IPS-NIHi11 (cell line): ENCODE measurements around the gene NFE2L2.
"Not testable (repeated sequence)": the region's sequence is repeated elsewhere in the genome, so short reads cannot be mapped to it uniquely, and the experiment has no call there.

Experiments
- DNase-seq: peaks from one replicate; pipeline ENCODE4 v3.0.0; 2012; ENCODE audit warnings: mixed read lengths, low spot score

NFE2L2 gene

DNA sequence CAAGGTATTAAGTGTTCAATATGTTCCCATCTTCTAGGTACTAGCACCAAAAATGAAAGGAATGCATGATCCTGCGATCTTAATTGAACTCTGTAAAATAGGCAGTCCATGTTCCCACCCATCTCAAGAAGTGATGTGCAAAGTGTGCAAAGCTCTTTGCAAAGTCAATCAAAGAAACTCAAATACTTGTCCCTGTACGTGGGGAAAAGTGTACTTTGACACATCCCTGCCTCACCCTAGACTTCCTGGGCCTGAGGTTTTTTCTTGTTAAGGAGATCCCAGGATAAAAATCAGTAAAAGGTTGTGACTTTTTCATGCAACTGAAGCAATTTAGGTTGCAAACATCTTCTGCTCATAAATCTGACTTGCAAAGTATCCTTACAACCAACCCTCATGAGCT is 26.6 kb downstream of the NFE2L2 start:
- DNase-seq, result no peak

DNA sequence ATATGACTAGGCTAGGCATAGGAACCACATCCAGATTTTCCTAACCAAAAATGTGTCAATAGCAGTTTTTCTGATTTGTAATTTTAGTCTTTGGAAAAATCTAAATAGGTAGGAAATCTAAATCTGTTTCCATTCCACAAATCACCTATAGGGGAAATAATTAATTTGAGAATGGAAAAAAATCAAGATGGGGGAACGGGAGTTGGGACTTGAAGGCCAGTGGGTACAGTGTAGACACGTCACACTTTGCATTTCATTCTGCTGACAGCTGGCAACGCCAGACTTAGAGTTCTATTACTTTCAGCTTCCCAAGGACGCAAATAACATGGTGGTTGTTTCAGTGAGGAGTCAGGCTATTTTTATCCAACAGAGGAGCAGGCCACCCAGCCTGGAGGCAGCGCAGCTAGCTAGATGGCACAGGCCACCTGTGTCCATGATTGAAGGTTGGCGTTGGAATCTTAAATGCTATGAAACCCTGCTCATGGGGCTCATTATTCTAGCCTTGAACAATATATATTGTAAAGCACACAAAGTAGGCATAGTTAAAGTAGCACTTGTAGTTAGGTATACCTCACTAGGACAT is 28.6 kb downstream of the NFE2L2 start:
- DNase-seq, result no peak

DNA sequence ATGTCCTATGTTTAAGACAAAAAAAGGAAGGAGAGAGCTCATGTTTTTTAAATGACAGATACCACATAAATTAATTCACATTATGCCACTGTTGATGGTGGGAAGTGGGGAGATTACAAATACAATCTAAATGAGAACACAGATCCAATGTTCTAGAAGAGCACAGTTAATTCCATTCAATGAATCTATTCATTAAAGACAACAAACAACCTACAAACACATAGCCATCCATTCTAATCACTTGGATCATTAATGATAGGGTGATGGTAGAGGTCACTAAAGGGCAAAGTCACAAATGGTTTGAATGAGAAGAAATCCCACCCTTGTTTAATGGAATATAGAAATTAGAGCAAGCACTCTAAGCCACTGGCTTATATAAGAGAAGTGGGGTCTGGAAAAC is 30.3 kb downstream of the NFE2L2 start:
- no peak for DNase-seq

DNA sequence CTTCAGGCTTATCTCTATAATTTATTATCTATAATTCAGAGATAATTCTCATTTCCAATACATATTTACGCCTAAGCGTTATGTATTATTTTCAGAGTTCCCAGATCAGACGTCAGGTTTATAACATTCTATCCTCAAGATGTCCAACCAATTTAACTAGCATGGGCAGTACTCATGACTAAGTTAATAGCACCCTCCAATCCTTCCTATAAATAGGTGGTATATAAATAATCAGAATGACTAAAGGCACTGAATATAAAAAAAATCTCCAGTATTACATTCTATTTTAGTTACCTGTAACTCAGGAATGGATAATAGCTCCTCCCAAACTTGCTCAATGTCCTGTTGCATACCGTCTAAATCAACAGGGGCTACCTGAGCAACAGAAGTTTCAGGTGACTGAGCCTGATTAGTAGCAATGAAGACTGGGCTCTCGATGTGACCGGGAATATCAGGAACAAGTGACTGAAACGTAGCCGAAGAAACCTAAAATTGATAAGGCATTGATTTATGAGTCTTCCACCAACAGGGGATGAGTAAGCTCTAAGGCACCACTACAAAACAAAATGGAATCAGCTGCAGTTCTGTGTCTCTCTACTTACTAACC is 32.3 kb downstream of the NFE2L2 start:
- no peak for DNase-seq

DNA sequence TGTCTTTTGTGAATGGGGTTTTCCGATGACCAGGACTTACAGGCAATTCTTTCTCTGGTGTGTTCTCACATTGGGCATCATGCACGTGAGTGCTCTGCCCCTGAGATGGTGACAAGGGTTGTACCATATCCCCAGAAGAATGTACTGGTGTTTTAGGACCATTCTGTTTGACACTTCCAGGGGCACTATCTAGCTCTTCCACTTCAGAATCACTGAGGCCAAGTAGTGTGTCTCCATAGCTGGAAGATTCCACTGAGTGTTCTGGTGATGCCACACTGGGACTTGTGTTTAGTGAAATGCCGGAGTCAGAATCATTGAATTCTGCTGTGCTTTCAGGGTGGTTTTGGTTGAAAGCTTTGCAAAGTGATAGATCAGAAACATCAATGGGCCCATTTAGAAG is 33.3 kb downstream of the NFE2L2 start:
- no peak for DNase-seq

DNA sequence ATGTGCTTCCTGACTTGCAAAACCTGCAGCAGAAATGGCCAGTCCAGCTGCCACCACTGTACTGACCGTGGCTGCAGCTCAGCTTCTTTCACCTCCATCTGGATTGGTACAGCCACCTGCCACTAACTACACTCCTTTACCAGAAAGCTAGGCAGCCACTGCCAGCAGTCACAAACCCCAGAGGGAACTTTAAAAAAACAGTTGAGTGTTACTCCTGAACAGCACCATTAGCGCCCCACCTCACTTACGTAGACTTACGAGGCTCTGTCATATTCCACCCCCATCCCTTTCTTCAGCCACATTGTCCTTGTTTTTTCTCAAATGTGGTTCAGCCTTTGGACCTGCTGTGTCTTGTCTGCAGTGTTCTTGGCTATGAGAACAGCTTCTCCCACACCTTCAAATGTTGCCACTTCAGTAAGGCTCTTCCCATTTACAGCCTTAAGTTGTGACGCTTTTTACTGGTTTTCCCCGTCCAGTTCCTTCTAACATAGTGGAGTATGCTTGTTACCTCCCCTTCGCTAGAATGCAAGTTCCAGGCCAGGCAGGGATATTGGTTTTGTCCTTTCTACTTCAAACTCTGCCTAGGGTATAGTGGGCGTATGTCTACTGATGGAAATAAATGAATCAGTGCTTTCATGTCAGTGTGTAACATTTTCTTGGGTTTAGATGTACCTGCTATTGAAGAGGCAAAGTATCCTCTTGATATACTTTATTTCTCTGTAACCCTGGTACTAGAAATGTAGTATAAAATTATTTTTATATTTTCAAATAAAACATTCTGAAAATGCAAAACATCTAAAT is 34.9 kb downstream of the NFE2L2 start:
- no peak for DNase-seq

DNA sequence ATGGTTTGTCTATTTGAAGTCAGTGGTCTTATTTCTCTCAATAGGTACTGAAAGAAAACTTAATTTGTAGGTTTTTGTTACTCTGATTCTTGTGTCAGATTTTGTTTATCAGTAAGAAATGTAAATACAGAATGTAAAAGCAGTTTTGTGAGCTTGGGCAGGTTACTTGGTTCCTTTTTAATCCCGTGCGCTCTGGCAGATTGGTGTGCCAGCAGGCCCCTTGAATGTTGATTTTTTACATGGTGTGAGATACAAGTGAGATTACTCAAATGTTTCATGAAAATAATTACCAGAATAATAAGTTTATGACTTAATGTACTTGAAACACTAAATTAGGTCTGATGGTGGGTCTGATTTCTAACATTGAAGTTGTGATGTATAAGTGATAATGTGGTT is 38.6 kb downstream of the NFE2L2 start:
- no peak for DNase-seq

DNA sequence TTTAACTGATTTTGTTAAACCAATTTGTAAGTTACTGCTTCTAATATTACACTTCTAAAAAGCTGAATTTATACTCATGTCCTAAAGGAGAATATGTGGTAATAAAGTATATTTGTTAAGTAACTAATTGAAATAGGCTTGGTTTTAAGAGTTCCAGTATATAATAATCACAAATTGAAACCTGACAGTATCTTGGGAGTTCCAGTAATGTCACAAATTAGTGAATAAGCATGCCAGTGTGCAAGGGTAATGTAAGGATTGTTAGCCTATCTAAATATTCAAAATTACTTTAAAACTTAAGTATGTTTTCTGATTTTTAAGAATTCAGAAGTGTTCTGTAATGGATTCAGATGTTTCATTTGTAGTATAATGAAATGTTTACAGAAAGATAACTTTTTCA is 41.1 kb downstream of the NFE2L2 start:
- DNase-seq, result not testable (repeated sequence)

DNA sequence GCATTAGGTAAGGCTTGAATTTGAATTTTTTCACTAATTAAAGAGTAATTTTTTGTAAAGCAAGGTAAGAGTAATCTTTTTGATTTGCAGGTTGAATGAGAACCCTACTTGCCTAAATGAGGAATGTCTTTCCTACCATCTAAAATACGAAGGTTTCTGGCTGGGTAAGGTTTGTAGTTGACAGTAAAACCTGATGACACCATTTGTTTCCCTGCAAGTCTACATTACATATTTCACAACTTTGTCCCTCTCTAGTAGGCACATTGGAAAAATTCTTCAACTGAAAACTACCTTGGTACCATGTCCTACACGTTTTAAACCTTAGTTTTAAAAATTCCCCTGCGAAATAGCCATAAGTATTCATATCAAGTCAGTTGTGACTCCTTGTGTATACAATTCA is 42.6 kb downstream of the NFE2L2 start:
- DNase-seq, result no peak

DNA sequence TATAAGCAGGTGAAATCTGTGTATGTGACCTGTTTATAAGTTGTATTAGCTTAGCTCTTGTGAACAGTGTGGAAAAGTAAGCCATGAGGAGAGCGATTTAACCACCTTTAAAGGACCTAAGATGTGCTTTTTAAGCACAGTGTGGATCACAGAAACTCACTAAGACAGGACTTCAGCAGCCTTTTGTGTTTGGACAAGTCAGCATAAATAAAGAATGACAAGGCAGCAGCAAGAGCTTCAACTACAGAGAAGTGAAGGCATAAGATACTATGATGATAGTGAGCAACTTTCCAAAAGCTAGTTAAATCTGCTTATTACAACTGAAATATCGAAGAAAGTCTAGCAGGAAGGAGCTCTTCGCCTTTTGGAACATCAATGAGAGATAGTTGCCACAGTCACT is 43.0 kb downstream of the NFE2L2 start:
- no peak for DNase-seq

DNA sequence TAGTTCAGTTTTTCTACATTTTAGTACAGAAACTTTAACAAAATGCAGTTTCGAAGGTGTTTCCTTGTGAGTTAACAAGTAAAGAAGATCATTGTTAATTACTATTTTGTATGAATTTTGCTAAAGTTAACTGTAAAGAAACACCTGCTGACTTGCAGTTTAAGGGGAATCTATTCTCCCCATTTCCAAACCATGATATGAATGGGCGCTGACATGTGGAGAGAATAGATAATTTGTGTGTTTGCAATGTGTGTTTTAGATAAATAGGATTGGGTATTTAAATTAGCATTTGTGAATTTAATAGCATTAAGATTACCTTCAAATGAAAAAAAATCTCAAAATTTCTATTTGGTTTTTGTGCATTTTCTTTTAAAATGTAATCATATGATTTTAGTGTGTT is 44.7 kb downstream of the NFE2L2 start:
- not testable (repeated sequence) for DNase-seq

DNA sequence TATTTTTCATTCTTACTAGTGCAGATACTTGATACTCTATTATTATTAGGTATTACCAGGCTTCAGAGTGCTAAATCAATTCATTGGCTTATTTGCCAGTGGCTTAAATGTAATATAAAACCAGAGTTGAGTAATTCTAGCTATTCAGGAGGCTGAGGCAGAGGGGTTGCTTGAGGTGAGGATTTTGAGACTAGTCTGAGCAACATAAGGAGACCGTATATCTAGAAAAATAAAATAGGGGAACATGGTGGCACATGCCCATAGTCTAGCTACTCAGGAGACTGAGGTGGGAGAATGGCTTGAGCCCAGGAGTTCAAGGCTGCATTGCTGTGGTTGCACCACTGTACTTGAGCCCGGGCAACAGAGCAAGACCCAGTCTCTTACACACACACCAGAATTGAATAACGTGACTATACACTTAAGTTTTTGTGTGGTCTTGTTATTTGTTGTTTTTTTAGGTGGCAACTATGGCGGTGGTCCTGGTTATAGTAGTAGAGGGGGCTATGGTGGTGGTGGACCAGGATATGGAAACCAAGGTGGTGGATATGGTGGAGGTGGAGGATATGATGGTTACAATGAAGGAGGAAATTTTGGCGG is 47.2 kb downstream of the NFE2L2 start:
- DNase-seq, result no peak

DNA sequence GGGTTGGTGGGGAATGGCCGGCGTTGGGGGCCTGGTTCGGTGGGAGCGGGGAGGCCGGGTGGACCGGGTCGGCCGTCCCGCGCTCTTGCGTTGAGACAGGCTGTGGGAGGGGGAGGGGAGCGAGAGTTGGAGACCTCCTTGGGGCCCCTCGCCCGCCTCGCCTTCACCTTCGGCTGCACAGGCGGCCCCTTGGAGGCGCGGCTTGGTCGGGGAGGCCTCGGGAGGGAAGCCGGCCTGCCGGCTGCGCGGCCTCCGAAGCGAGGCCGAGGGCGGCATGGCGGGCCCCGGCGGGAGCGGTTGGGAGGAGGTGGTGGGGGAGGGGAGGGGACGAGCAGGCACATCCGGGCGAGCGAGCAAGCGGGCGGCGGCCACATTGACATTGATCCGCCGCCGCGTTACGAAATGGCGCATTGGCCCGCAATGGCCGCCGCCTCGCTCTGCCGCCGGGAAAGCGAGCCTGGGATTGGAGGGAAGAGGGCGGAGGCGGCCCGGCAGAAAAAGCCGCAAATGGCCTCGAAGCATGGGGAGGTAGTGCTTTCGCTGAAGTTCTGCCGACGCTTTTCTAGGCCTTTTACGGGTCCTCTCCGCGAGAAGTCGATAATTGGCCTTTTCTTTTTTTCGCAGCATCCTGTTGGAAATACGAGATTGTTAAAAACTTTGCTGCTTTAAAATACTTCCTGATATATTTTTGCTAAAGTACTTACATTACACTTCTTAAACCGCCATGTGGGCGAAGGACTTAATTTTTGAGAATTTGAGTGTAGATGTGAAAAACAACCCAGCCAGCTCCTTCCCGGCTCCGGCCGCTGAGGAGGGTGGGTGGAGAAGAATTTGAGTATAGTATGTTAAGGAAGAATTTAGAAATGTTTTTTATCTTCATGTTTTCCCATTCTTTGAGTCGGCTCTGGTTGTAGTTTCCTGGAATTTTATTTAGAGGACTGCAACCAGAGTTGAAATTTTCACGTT is 51.4 kb downstream of the NFE2L2 start:
- peak; percentile 91 for DNase-seq

DNA sequence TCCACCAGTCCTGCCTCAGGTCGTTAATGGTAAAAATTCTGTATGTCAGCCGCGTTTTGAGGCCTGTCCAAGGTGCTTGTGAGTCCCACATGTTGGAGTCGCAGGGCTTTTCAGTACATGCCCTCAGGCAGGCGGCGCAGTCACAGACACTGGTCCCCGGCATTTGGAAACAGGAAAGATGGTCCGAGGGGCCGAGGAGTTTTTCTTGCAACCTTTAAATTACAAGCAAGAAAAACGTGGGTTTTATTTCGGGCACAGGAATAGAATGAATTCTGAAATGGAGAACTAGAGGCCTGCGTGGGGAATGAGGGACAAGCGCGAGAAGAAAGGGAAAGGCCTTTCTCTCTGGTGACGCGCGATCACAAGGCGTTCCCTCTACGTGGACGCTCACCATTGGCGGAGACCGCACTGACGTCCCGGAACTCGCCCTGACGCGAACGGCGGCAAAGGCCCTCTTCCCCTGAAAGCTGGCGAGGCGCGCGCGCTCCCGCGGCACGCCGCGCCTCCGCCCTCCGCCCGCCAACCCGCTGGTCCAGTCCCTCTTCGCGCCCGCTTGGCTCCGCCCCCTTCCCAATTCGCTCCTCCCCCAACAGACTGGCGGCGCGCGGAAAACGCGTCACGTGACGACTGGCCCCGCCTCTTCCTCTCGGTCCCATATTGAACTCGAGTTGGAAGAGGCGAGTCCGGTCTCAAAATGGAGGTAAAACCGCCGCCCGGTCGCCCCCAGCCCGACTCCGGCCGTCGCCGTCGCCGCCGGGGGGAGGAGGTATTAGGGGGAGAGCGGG is 52.2 kb downstream of the NFE2L2 start, which contains the start of gene HNRNPA3:
TSS of gene HNRNPA3 (plus strand) at position 689 of the 785 bp plus-strand sequence. CDS start at position 695, 6 bp downstream.
- DNase-seq, result peak; percentile 99

DNA sequence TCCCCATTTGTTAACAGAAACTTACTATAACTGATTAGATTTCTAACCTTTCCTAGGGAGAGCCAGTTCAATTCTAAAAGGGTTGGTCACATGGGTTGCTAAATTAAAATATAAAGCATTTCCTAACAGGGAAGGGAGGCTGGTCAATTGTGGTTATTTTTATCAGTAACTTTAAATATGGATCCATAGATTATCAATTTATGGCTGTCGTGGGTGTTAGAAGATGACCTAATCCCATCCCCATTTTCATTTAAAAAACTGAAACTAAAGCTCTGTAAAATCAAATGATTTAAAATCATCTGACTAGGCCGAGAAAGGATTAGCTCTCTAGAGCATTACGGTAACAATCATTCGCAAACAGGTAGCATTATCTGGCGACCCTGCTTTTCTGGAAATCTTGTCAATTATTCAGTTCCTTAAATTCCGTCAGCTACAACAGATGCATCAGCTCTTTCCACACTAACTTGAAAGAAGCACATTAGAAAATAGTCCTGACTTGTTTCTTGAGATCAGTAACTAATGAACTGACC is 52.9 kb downstream of the NFE2L2 start:
- DNase-seq, result no peak

DNA sequence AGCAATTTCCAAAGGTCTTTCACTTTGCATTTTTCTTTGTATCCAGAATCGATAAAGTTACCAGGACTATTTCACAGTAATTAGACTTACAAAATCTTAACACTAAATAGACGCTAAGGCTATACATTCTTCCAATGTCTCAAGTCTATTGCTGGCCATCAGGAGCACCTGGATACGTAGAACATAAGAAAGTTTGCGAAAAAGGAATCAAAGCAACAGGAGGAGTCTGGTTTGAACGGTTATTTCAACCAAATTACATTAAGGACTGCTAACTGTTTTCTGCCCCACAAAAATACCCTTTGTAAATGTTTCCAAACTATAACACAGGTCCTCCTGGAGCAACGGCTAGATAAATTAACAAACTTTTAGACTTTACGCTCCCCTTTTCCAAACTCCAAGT is 53.4 kb downstream of the NFE2L2 start:
- DNase-seq, result no peak

DNA sequence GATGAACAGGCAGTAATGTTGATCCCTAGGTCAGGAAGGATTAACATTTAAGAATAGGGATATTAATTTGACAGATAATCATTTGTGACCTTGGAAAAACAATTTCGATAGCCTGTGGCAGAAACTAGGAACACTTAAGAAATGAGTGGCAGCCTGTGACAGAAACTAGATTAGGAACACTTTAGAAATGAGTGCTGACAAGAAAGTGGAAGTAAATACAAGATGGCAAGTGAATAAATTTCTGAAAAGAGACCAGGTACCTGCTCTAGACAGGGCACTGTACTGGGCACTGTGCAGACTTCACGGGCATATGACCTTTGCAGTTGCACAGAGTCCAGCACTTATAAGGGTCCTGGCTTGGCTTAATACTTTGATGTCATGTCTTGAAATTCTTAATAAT is 57.4 kb downstream of the NFE2L2 start:
- no peak for DNase-seq

DNA sequence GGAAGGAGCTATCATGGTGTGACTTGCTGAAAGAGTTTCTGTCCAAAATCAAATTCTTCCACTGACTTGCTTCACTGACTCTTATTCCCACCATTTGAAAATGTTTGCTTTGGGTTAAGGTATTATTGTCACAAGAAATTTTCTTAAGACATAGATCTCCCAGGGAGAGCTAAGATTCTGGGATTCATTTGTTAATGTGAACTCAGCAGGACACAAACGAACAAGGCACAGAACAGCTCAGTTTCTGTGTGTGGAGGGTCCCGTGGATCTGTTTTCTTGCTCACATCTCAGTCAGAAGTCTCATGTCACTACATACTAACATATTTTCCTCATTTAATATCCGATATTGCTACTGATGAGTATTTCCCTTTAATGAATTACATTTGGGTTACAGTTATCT is 60.1 kb downstream of the NFE2L2 start:
- DNase-seq, result no peak

DNA sequence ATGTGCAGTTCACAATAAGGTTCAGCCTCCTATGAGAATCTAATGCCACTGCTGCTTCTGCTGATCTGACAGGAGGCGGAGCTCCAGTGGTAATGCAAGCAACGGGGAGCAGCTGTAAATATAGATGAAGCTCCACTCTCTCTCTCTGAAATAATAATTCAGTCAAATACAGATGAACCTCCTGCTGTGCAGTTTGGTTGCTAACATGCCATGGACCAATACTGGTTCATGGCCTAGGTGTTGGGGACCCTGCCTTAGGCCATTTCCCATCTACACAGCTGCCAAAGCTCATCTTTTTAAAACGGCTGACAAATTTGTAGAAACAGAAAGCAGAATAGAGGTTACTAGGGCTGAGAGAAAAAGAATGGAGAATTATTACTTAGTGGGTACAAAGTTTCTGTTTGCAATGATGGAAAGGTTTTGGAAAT is 62.6 kb downstream of the NFE2L2 start:
- DNase-seq, result no peak

DNA sequence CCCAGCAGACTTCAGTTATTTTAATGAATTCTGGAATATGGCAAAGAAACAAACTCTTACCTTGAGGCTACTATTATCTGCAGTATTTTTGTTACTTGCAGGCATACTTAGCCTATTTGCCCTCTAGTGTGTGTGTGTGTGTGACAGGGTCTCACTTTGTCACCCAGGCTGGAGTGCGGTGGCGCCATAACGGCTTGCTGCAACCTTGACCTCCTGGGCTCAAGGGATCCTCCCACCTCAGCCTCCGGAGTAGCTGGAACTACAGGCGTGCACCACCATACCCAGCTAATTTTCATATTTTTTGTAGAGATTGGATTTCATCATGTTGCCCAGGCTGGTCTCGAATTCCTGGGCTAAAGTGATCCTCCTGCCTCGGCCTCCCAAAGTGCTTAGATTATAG is 64.1 kb downstream of the NFE2L2 start:
- not testable (repeated sequence) for DNase-seq

DNA sequence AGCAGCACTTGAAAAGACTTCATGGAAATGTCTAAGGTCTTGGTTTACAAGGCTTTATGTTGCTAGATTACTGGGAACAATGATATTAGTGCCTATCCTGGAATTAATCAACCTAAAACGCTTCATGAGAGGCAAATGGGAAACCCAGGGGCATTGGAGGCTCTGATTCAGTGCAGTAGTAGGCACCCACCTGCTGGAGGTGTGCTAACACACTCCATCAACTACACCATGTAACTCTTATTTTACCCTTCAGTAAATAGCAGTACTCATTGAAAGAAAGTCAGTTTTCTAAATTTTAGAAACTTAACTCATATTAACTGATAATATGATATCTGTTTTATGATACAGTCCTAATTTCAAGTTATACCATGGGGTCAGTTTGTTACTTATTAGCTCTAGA is 69.3 kb downstream of the NFE2L2 start:
- no peak for DNase-seq
